HCT116 (cell line): ENCODE measurements around the gene MAPKAP1. TPM values are rescaled to one million over a fixed set of nuclear protein-coding genes. Genes with fewer than 3 reads are reported as not detected.

Experiments
- ATAC-seq: fragments of 200-7000 bp; cut with Tn5 transposase; 2 replicates; pipeline ENCODE4 v1.9.1; 2020; ENCODE audit warnings: mild to moderate bottlenecking, moderate library complexity
- BruUV-seq: library from RNA; stranded (reverse); fragments of 400-500 nt; replicated peaks from 2 replicates; lab custom pipeline; 2021; lab: Mats Ljungman, UMichigan
- CTCF ChIA-PET: fragments of 300-600 bp; sonication (Branson Sonifier 250); formaldehyde crosslinking; loops from one replicate; lab custom pipeline; 2021; ENCODE audit warnings: antibody characterized with exemption; lab: Charles Lee
- POLR2A ChIA-PET: fragments of 300-600, 350-600 bp; sonication (Branson Sonifier 250); formaldehyde crosslinking; loops from one replicate; lab custom pipeline; 2021; ENCODE audit warnings: antibody characterized with exemption; lab: Charles Lee
- RAD21 ChIA-PET, 2 experiments: fragments of 300-600 bp; sonication (Branson Sonifier 250); formaldehyde crosslinking; loops; one replicate each; lab custom pipeline; 2023; ENCODE audit warnings: low total read pairs in 2 of 2; ENCODE audit not compliant: uncharacterized antibody in 2 of 2, unreplicated experiment in 2 of 2, low non-redundant PET in 1 of 2; lab: Charles Lee
- DNase-seq: peaks from one replicate; pipeline ENCODE4 v3.0.0-alpha.2; 2010; ENCODE audit warnings: low read depth, low spot score
- H2AFZ ChIP-seq: fragments of 200-600 bp; shearing (Covaris generic), sonication (generic); 2 replicates; pipeline ENCODE4 v1.6.1; 2017; ENCODE audit warnings: low read depth, mixed run types, mixed read lengths, antibody characterized with exemption, low read length; ENCODE audit not compliant: poor library complexity, severe bottlenecking
- H3K27ac ChIP-seq: 2 replicates; pipeline ENCODE4 v1.5.1; 2012; ENCODE audit warnings: low read depth, low read length
- H3K27me3 ChIP-seq: fragments of 200-600 bp; sonication (generic); 2 replicates; pipeline ENCODE4 v1.6.1; 2016; ENCODE audit warnings: mixed run types, low read length, mixed read lengths; ENCODE audit not compliant: insufficient read depth
- H3K36me3 ChIP-seq, 2 experiments: fragments of 200-500 bp in 1 of 2; fragments of 200-600 bp in 1 of 2; sonication (Bioruptor generic) in 1 of 2; sonication (generic) in 1 of 2; 2 replicates each; pipeline versions ENCODE4 v1.5.1 to v1.6.1; 2014 to 2016; ENCODE audit warnings: low read length in 2 of 2, inconsistent platforms in 1 of 2, mixed read lengths in 1 of 2, mixed run types in 1 of 2; ENCODE audit not compliant: insufficient read depth in 2 of 2, control insufficient read depth in 1 of 2
- H3K4me1 ChIP-seq, 2 experiments: fragments of 200-600 bp in 1 of 2; sonication (generic) in 1 of 2; 2 replicates each; pipeline versions ENCODE4 v1.5.1 to v1.6.1; 2012 to 2017; ENCODE audit warnings: low read length in 2 of 2, inconsistent platforms in 1 of 2, mild to moderate bottlenecking in 1 of 2, mixed read lengths in 1 of 2, mixed run types in 1 of 2, moderate library complexity in 1 of 2; ENCODE audit not compliant: insufficient read depth in 2 of 2, control insufficient read depth in 1 of 2
- H3K4me2 ChIP-seq: fragments of 200-600 bp; sonication (generic); 2 replicates; pipeline ENCODE4 v1.6.1; 2017; ENCODE audit warnings: mixed run types, low read length, mixed read lengths
- H3K4me3 ChIP-seq, 2 experiments: fragments of 200-600 bp in 1 of 2; sonication (generic) in 1 of 2; replicated peaks in 1 of 2; 2 replicates each; pipeline ENCODE4 v1.5.1; 2011 to 2016; ENCODE audit warnings: low read length in 2 of 2, control low read depth in 1 of 2, low read depth in 1 of 2, mild to moderate bottlenecking in 1 of 2, mixed read lengths in 1 of 2, mixed run types in 1 of 2
- H3K79me2 ChIP-seq: fragments of 200-600 bp; sonication (generic); 2 replicates; pipeline ENCODE4 v1.6.1; 2017; ENCODE audit warnings: mild to moderate bottlenecking, mixed run types, low read length, moderate library complexity, mixed read lengths; ENCODE audit not compliant: insufficient read depth
- H3K9ac ChIP-seq: fragments of 200-600 bp; sonication (generic); 2 replicates; pipeline ENCODE4 v1.6.1; 2016; ENCODE audit warnings: low read length, mixed read lengths
- H3K9me2 ChIP-seq: fragments of 200-600 bp; sonication (generic), shearing (Covaris generic); 2 replicates; pipeline ENCODE4 v1.6.1; 2017; ENCODE audit warnings: mixed run types, mild to moderate bottlenecking, moderate library complexity; ENCODE audit not compliant: insufficient read depth
- H3K9me3 ChIP-seq, 2 experiments: fragments of 200-500 bp in 1 of 2; fragments of 200-600 bp in 1 of 2; sonication (Bioruptor generic) in 1 of 2; sonication (generic) in 1 of 2; 2 replicates each; pipeline ENCODE4 v1.6.1; 2014 to 2017; ENCODE audit warnings: low read length in 2 of 2, mixed read lengths in 2 of 2, inconsistent platforms in 1 of 2, low read depth in 1 of 2, mild to moderate bottlenecking in 1 of 2, mixed run types in 1 of 2, moderate library complexity in 1 of 2; ENCODE audit not compliant: control insufficient read depth in 1 of 2, insufficient read depth in 1 of 2
- H4K20me1 ChIP-seq: fragments of 200-600 bp; sonication (generic), shearing (Covaris generic); 2 replicates; pipeline ENCODE4 v1.6.1; 2017; ENCODE audit warnings: mixed run types, mild to moderate bottlenecking, moderate library complexity; ENCODE audit not compliant: insufficient read depth
- ATF3 ChIP-seq: IDR thresholded peaks from 2 replicates; pipeline ENCODE4 v1.6.1; 2012
- EZH2 ChIP-seq: fragments of 200-600 bp; sonication (generic); IDR thresholded peaks from 2 replicates; pipeline ENCODE4 v1.6.1; 2017; ENCODE audit warnings: antibody characterized with exemption, mixed run types
- FOSL1 ChIP-seq: IDR thresholded peaks from 2 replicates; pipeline ENCODE4 v1.6.1; 2012; ENCODE audit warnings: low read depth
- JUND ChIP-seq: IDR thresholded peaks from 2 replicates; pipeline ENCODE4 v1.6.1; 2012
- POLR2AphosphoS5 ChIP-seq: IDR thresholded peaks from 2 replicates; pipeline ENCODE4 v1.6.1; 2011; ENCODE audit warnings: mild to moderate bottlenecking, low read depth, low read length, moderate library complexity
- SIN3A ChIP-seq: IDR thresholded peaks from 2 replicates; pipeline ENCODE4 v1.6.1; 2012; ENCODE audit warnings: low read depth
- SP1 ChIP-seq: IDR thresholded peaks from 2 replicates; pipeline ENCODE4 v1.6.1; 2012; ENCODE audit warnings: low read depth
- YY1 ChIP-seq: IDR thresholded peaks from 2 replicates; pipeline ENCODE4 v1.6.1; 2011; ENCODE audit warnings: low read length, low read depth, moderate library complexity, mild to moderate bottlenecking; ENCODE audit not compliant: insufficient replicate concordance; ENCODE audit errors: extremely low read depth
- ZFX ChIP-seq: fragments of 450-650 bp; IDR thresholded peaks from 2 replicates; pipeline ENCODE4 v1.6.1; 2017
- intact Hi-C: fragments of 100-400 bp; cut with micrococcal nuclease; formaldehyde crosslinking; loops from 2 replicates; pipeline ENCODE4 v1.10.0; 2022
- total RNA-seq: library from RNA; stranded (reverse); gene quantifications from one replicate; pipeline ENCODE4 v1.2.1, GENCODE V29; 2021; ENCODE audit not compliant: unreplicated experiment
- TF ChIP-seq, protein P1 (sequence below): IDR thresholded peaks from 2 replicates; pipeline ENCODE4 v1.6.1; 2012
- TF ChIP-seq, protein P2 (sequence below): IDR thresholded peaks from 2 replicates; pipeline ENCODE4 v1.6.1; 2011; ENCODE audit warnings: mild to moderate bottlenecking, low read length, moderate library complexity; ENCODE audit not compliant: insufficient replicate concordance; ENCODE audit errors: extremely low read depth
- TF ChIP-seq, protein P3 (sequence below), 3 experiments: fragments of 200-600 bp in 1 of 3; sonication (generic) in 1 of 3; IDR thresholded peaks in 2 of 3; conservative IDR thresholded peaks in 1 of 3; 2 replicates each; pipeline ENCODE4 v1.5.1; 2012 to 2017; ENCODE audit warnings: low read depth in 2 of 3, low read length in 2 of 3, antibody characterized with exemption in 1 of 3, borderline replicate concordance in 1 of 3, control low read depth in 1 of 3, mild to moderate bottlenecking in 1 of 3, mixed read lengths in 1 of 3, mixed run types in 1 of 3, moderate library complexity in 1 of 3; ENCODE audit not compliant: insufficient read depth in 1 of 3

The MAPKAP1 gene
- total RNA-seq, 1 experiment from 2014 or later, result 72.5 TPM

- no peaks in the 10 kb centered on the region for H3K9me2 ChIP-seq
- ATAC-seq, result no peak
- intact Hi-C loops, result no loop called here
- H3K36me3 ChIP-seq, result no peaks in the 10 kb centered on the region
- no peak overlapping the region for H3K4me3 ChIP-seq
- H3K9ac ChIP-seq, result no peak overlapping the region
- BruUV-seq, result no TSS peak
- no peak for DNase-seq
- H3K27me3 ChIP-seq, result no peaks in the 10 kb centered on the region
- ChIA-PET POLR2A (no interaction called here), RAD21 (no interaction called here), CTCF (no interaction called here)
- no peaks in the 10 kb centered on the region for H4K20me1 ChIP-seq
- no peak overlapping the region for H3K27ac ChIP-seq
- H2AFZ ChIP-seq, result no peak overlapping the region
- peaks cover 9 to 13% of the 10 kb centered on the region in 2 experiments; a peak in 2 of 4 replicates for H3K9me3 ChIP-seq
- H3K4me2 ChIP-seq, result no peak overlapping the region
- TF ChIP-seq ZFX (no peak), SIN3A (no peak), POLR2AphosphoS5 (no peak), SP1 (no peak), YY1 (no peak), JUND (no peak), EZH2 (no peak)
- TF ChIP-seq, protein P1, sequence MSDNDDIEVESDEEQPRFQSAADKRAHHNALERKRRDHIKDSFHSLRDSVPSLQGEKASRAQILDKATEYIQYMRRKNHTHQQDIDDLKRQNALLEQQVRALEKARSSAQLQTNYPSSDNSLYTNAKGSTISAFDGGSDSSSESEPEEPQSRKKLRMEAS, result no peak
- TF ChIP-seq, protein P2, sequence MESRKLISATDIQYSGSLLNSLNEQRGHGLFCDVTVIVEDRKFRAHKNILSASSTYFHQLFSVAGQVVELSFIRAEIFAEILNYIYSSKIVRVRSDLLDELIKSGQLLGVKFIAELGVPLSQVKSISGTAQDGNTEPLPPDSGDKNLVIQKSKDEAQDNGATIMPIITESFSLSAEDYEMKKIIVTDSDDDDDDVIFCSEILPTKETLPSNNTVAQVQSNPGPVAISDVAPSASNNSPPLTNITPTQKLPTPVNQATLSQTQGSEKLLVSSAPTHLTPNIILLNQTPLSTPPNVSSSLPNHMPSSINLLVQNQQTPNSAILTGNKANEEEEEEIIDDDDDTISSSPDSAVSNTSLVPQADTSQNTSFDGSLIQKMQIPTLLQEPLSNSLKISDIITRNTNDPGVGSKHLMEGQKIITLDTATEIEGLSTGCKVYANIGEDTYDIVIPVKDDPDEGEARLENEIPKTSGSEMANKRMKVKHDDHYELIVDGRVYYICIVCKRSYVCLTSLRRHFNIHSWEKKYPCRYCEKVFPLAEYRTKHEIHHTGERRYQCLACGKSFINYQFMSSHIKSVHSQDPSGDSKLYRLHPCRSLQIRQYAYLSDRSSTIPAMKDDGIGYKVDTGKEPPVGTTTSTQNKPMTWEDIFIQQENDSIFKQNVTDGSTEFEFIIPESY, result no peak
- no peaks in the 10 kb centered on the region for H3K4me1 ChIP-seq
- H3K79me2 ChIP-seq, result no peaks in the 10 kb centered on the region
Observed at GRCh38 chr9:125460346-125460745, 246.7 kb downstream of the MAPKAP1 start.

GRCh38 chr9:125457357-125457756 lies 249.7 kb downstream of the MAPKAP1 start:
- H3K4me3 ChIP-seq, result no peak overlapping the region
- H2AFZ ChIP-seq, result no peak overlapping the region
- ChIA-PET CTCF (no interaction called here), RAD21 (no interaction called here), POLR2A (no interaction called here)
- no peaks in the 10 kb centered on the region for H3K4me1 ChIP-seq
- no peaks in the 10 kb centered on the region for H3K36me3 ChIP-seq
- H3K79me2 ChIP-seq, result no peaks in the 10 kb centered on the region
- no peak overlapping the region for H3K4me2 ChIP-seq
- no peak overlapping the region for H3K27ac ChIP-seq
- no peak overlapping the region for H3K9ac ChIP-seq
- no peaks in the 10 kb centered on the region for H3K27me3 ChIP-seq
- no peaks in the 10 kb centered on the region for H3K9me2 ChIP-seq
- no peaks in the 10 kb centered on the region for H4K20me1 ChIP-seq
- H3K9me3 ChIP-seq, result peaks cover 9 to 13% of the 10 kb centered on the region in 2 experiments; a peak in 2 of 4 replicates
- DNase-seq (no peak), ATAC-seq (no peak)
- intact Hi-C loops, result no loop called here
- BruUV-seq, result no TSS peak
- TF ChIP-seq, protein P3, sequence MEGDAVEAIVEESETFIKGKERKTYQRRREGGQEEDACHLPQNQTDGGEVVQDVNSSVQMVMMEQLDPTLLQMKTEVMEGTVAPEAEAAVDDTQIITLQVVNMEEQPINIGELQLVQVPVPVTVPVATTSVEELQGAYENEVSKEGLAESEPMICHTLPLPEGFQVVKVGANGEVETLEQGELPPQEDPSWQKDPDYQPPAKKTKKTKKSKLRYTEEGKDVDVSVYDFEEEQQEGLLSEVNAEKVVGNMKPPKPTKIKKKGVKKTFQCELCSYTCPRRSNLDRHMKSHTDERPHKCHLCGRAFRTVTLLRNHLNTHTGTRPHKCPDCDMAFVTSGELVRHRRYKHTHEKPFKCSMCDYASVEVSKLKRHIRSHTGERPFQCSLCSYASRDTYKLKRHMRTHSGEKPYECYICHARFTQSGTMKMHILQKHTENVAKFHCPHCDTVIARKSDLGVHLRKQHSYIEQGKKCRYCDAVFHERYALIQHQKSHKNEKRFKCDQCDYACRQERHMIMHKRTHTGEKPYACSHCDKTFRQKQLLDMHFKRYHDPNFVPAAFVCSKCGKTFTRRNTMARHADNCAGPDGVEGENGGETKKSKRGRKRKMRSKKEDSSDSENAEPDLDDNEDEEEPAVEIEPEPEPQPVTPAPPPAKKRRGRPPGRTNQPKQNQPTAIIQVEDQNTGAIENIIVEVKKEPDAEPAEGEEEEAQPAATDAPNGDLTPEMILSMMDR (IDR thresholded peaks at IDR 0.05 in 2 of 3, conservative IDR thresholded peaks at IDR 0.05 in 1 of 3; ENCODE audit: borderline replicate concordance in 1 of 3, insufficient read depth in 1 of 3, low read depth in 2 of 3, low read length in 2 of 3), result no peak
- TF ChIP-seq ATF3 (no peak), FOSL1 (no peak), SIN3A (no peak), SP1 (no peak), POLR2AphosphoS5 (no peak)
